Upper lobe of left lung (tissue), 6 donors: ENCODE results near the gene TAS1R1. TPM values are rescaled to one million over a fixed set of nuclear protein-coding genes. Genes with fewer than 3 reads are reported as not detected.

ENCODE experiments used
- ATAC-seq, 2 donors: fragments of 200-7000 bp; cut with Tn5 transposase; one replicate each; pipeline ENCODE4 v1.9.1; 2022; ENCODE audit warnings: mild to moderate bottlenecking in 2 of 2, moderate library complexity in 2 of 2; ENCODE audit not compliant: low FRiP score in 2 of 2
- DNase-seq, 2 donors: peaks; one replicate each; pipeline ENCODE4 v3.0.0-alpha.2; 2019 to 2020
- H3K27ac ChIP-seq, 4 donors: fragments of 200-600 bp; sonication (generic); one replicate each; pipeline ENCODE4 v1.5.1; 2016 to 2019
- H3K27me3 ChIP-seq, 4 donors: fragments of 200-600 bp; sonication (generic); one replicate each; pipeline ENCODE4 v1.5.1; 2017 to 2019
- H3K36me3 ChIP-seq, 4 donors: fragments of 200-600 bp; sonication (generic); one replicate each; pipeline ENCODE4 v1.5.1; 2016 to 2019
- H3K4me1 ChIP-seq, 4 donors: fragments of 200-600 bp; sonication (generic); one replicate each; pipeline ENCODE4 v1.5.1; 2018 to 2019
- H3K4me3 ChIP-seq, 4 donors: fragments of 200-600 bp; sonication (generic); one replicate each; pipeline ENCODE4 v1.5.1; 2017 to 2019; ENCODE audit warnings: mild to moderate bottlenecking in 2 of 4, moderate library complexity in 1 of 4
- H3K9me3 ChIP-seq, 4 donors: fragments of 200-600 bp; sonication (generic); one replicate each; pipeline ENCODE4 v1.5.1; 2018 to 2019
- CTCF ChIP-seq, 6 experiments: fragments of 450-650 bp in 4 of 6; fragments of 200-600 bp in 2 of 6; sonication (generic) in 2 of 6; IDR thresholded peaks; one replicate each; pipeline ENCODE4 v1.5.1; 2016 to 2019; ENCODE audit warnings: antibody characterized with exemption in 6 of 6
- EP300 ChIP-seq, 4 donors: sonication (generic); formaldehyde crosslinking; IDR thresholded peaks; one replicate each; pipeline ENCODE4 v1.5.1; 2017; ENCODE audit warnings: antibody characterized with exemption in 4 of 4, control low read depth in 2 of 4
- POLR2A ChIP-seq, 4 donors: fragments of 450-650 bp; IDR thresholded peaks; one replicate each; pipeline ENCODE4 v1.5.1; 2016 to 2017; ENCODE audit warnings: antibody characterized with exemption in 4 of 4, mild to moderate bottlenecking in 2 of 4
- POLR2AphosphoS5 ChIP-seq, 2 donors: sonication (generic); formaldehyde crosslinking; IDR thresholded peaks; one replicate each; pipeline ENCODE4 v1.5.1; 2017; ENCODE audit warnings: antibody characterized with exemption in 2 of 2
- WGBS, 2 donors: methylation state at CpG; one replicate each; pipeline ENCODE4 v1.1.5; 2017 to 2018; 5-methylcytosine and 5-hydroxymethylcytosine counted together
- total RNA-seq, 6 donors: library from RNA; depleted of rRNA in 4 of 6; stranded (reverse); fragments of >200 nt in 4 of 6; gene quantifications; one replicate each; pipeline versions ENCODE4 v1.1.0 to v1.2.1, GENCODE V29; 2016 to 2021
- donor health status: DM: no; HTN: no; CAD: no; lungs with moderate emphysema.
- donor health status: DM: no; HTN: yes; CAD: no; lungs with severe emphysema.

The TAS1R1 gene
- total RNA-seq, 6 donors from 2014 or later, result 0.11 to 0.15 TPM; not detected in 4

DNA sequence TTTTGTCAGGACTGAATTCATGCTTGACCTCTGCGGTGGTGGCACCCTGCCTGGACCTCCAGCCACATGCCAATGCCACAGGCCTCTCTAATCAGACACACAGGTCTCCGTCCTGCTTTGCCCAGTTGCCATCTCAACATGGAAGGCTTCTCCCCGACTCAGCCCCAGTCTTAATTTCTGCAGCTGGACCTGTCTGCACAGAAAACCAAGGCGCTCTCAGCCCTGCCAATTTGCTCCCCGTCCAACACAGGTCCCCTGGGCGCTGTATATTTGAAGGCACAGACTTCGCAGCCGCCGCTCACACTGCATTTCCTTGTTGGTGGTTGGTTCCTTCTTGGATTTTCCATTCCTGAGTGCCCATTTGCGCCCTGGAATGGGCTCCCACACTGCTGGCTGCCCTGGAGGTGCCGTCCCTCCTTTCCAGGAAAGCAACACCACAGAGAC, 35.6 kb upstream of the TAS1R1 start:
- no peak for TF ChIP-seq POLR2A (IDR thresholded peaks at IDR 0.05)
- TF ChIP-seq CTCF (IDR thresholded peaks at IDR 0.05), result no peak
- no peak for TF ChIP-seq POLR2AphosphoS5 (IDR thresholded peaks at IDR 0.05)
- TF ChIP-seq EP300 (IDR thresholded peaks at IDR 0.05), result no peak
- WGBS, 2 donors, result 70 to 80% methylated on average over 10 to 11 of the region's 11 CpGs
- H3K36me3 ChIP-seq, result peaks cover 0 to 5% (median 0%) of the 10 kb centered on the region in 4 donors
- no peaks in the 10 kb centered on the region for H3K9me3 ChIP-seq
- no peak overlapping the region for H3K4me3 ChIP-seq
- H3K27me3 ChIP-seq, result no peaks in the 10 kb centered on the region
- no peak for DNase-seq
- ATAC-seq, result peak in 1 of 2 donors; percentile 30
- no peak overlapping the region for H3K27ac ChIP-seq
- no peaks in the 10 kb centered on the region for H3K4me1 ChIP-seq

DNA sequence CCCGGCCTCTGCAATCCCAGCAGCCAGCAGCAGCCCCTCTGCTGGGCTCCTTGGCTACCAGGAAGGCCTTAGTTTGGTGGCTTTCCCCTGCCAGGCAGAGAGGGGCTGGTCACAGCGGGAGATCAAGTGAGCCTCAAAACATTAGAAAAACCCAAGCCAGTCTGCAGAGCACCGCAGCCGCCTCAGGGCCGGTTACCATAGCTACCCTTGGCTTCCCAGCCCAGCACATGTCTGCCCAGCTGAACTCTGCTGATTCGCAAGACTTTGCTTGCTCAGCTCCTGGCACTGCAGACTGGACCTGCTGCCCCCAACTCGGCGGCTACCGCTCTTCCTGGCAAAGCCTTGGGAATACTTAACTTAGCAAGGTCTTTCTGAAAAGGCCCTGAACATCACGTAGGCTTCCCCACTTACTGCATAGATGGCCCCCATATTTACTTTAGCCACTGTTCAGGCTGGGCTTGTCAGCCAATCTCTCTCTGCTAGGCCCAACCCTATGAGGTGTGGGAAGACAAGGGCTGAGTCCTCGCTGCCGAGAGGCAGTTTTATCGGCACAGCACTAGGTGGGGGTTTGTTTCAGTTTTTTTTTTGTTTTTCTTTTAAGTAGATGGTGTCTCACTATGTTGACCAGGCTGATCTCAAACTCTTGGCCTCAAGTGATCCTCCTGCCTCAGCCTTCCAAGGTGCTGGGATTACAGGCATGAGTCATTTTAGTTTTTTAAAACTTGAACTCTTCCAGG, 35.0 kb upstream of the TAS1R1 start:
- TF ChIP-seq EP300 (IDR thresholded peaks at IDR 0.05), result no peak
- TF ChIP-seq POLR2A (IDR thresholded peaks at IDR 0.05), result no peak
- TF ChIP-seq CTCF (IDR thresholded peaks at IDR 0.05), result no peak
- TF ChIP-seq POLR2AphosphoS5 (IDR thresholded peaks at IDR 0.05), result no peak
- peak in 1 of 2 donors; percentile 67 for ATAC-seq
- Histone ChIP-seq H3K4me3 (no peak overlapping the region), H3K4me1 (no peaks in the 10 kb centered on the region), H3K27me3 (no peaks in the 10 kb centered on the region), H3K36me3 (peaks cover 2 to 11% (median 3%) of the 10 kb centered on the region in 4 donors), H3K9me3 (no peaks in the 10 kb centered on the region), H3K27ac (no peak overlapping the region)
- DNase-seq, result no peak
- 42 to 54% methylated on average over 10 to 13 of the region's 13 CpGs for WGBS, 2 donors

- Histone ChIP-seq H3K4me1 (no peaks in the 10 kb centered on the region), H3K4me3 (no peak overlapping the region), H3K9me3 (no peaks in the 10 kb centered on the region), H3K36me3 (peaks cover 13 to 26% (median 17%) of the 10 kb centered on the region in 4 donors), H3K27me3 (no peaks in the 10 kb centered on the region), H3K27ac (no peak overlapping the region)
- TF ChIP-seq POLR2AphosphoS5 (IDR thresholded peaks at IDR 0.05) (no peak), POLR2A (IDR thresholded peaks at IDR 0.05) (no peak)
- ATAC-seq (no peak), DNase-seq (no peak)
- 68 to 71% methylated on average over 5 of the region's 5 CpGs for WGBS, 2 donors
These were observed 33.6 kb upstream of the TAS1R1 start for GRCh38 chr1:6521536-6521935.

DNA sequence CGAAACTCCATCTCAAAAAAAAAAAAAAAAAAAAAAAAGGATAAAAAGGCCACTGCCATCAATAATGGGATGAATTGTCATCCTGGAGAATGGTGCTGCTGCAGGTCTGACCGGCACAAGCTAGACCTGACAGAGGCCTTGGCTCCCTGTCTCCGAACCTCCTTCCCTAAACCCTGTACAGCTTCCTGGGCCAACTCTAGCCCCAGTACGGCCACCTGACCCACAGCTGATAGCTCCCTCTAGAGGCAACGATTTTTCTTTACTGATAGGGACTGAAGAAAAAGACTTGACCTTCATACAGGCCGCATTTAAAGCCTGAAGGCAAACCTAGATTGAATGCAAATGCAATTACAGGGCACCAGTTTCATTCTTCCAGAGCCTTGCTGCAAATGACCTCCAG, 31.5 kb upstream of the TAS1R1 start:
- Histone ChIP-seq H3K4me1 (no peaks in the 10 kb centered on the region), H3K4me3 (no peak overlapping the region), H3K27ac (no peak overlapping the region), H3K9me3 (no peaks in the 10 kb centered on the region), H3K36me3 (peaks cover 21 to 45% (median 24%) of the 10 kb centered on the region in 4 donors), H3K27me3 (no peaks in the 10 kb centered on the region)
- TF ChIP-seq POLR2AphosphoS5 (IDR thresholded peaks at IDR 0.05) (no peak), EP300 (IDR thresholded peaks at IDR 0.05) (no peak), POLR2A (IDR thresholded peaks at IDR 0.05) (no peak), CTCF (IDR thresholded peaks at IDR 0.05) (peak in 4 of 6 experiments; percentile 18 to 35 (median 24))
- DNase-seq (no peak), ATAC-seq (peak in 1 of 2 donors; percentile 62)
- WGBS, 2 donors, result 44 to 45% methylated on average over 6 of the region's 6 CpGs

DNA sequence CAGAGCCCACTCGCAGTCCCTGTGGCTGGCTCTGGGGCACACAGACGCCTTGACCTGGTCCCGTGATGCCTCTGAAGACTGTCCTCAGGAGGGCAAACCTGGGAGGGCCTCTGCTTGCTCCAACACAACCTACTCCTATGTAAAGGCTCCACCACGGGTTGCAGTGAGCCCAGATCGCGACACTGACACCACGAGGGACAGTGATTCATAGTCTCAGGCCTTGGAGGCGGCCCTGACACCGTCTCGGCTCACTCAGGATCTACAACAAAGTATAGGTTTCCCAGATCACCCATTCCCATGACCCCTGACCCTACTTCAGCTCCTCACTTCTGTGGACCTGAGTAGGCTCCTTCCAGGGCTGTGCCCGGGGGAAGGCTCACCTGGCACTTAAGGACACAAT, 28.8 kb upstream of the TAS1R1 start:
- peaks cover 30 to 72% (median 44%) of the 10 kb centered on the region in 4 donors for H3K36me3 ChIP-seq
- ATAC-seq (no peak), DNase-seq (no peak)

More for the DNA sequence above, 28.8 kb upstream of the TAS1R1 start:
- TF ChIP-seq POLR2A (IDR thresholded peaks at IDR 0.05) (no peak), EP300 (IDR thresholded peaks at IDR 0.05) (no peak), CTCF (IDR thresholded peaks at IDR 0.05) (no peak), POLR2AphosphoS5 (IDR thresholded peaks at IDR 0.05) (no peak)
- WGBS, 2 donors, result 82 to 97% methylated on average over 4 to 11 of the region's 11 CpGs
- no peaks in the 10 kb centered on the region for H3K27me3 ChIP-seq
- no peak overlapping the region for H3K4me3 ChIP-seq
- H3K9me3 ChIP-seq, result no peaks in the 10 kb centered on the region
- no peaks in the 10 kb centered on the region for H3K4me1 ChIP-seq
- no peak overlapping the region for H3K27ac ChIP-seq
